ENCODE data around the gene MBOAT7. TPM values are rescaled to one million over a fixed set of nuclear protein-coding genes. Genes with fewer than 3 reads are reported as not detected.
A peak's percentile ranks its signal among the peaks of the same experiment; 100 is the strongest.

Gene MBOAT7
- total RNA-seq, 1 donor from 2014 or later: 107 TPM

- no peaks in the 10 kb centered on the region for H3K27me3 ChIP-seq (ENCODE audit: control insufficient read depth, insufficient read depth, low read length)
- no peak for DNase-seq (ENCODE audit: low read depth)
- peaks cover 1% of the 10 kb centered on the region for H3K36me3 ChIP-seq (ENCODE audit: control insufficient read depth, insufficient read depth, low read length)
- no peak for TF ChIP-seq CTCF (IDR thresholded peaks at IDR 0.05; ENCODE audit: insufficient read depth, low read length, poor library complexity, severe bottlenecking)
- H3K4me3 ChIP-seq (ENCODE audit: low read depth, low read length): no peak overlapping the region
Measured at GRCh38 chr19:54141356-54141755, 48.0 kb downstream of the MBOAT7 start.

- H3K4me3 ChIP-seq (ENCODE audit: low read depth, low read length): peak overlapping the region; percentile 92
- DNase-seq (ENCODE audit: low read depth): no peak
- no peaks in the 10 kb centered on the region for H3K27me3 ChIP-seq (ENCODE audit: control insufficient read depth, insufficient read depth, low read length)
- no peak for TF ChIP-seq CTCF (IDR thresholded peaks at IDR 0.05; ENCODE audit: insufficient read depth, low read length, poor library complexity, severe bottlenecking)
- peaks cover 1% of the 10 kb centered on the region for H3K36me3 ChIP-seq (ENCODE audit: control insufficient read depth, insufficient read depth, low read length)
Measured at GRCh38 chr19:54138489-54139256, 50.7 kb downstream of the MBOAT7 start.

DNA sequence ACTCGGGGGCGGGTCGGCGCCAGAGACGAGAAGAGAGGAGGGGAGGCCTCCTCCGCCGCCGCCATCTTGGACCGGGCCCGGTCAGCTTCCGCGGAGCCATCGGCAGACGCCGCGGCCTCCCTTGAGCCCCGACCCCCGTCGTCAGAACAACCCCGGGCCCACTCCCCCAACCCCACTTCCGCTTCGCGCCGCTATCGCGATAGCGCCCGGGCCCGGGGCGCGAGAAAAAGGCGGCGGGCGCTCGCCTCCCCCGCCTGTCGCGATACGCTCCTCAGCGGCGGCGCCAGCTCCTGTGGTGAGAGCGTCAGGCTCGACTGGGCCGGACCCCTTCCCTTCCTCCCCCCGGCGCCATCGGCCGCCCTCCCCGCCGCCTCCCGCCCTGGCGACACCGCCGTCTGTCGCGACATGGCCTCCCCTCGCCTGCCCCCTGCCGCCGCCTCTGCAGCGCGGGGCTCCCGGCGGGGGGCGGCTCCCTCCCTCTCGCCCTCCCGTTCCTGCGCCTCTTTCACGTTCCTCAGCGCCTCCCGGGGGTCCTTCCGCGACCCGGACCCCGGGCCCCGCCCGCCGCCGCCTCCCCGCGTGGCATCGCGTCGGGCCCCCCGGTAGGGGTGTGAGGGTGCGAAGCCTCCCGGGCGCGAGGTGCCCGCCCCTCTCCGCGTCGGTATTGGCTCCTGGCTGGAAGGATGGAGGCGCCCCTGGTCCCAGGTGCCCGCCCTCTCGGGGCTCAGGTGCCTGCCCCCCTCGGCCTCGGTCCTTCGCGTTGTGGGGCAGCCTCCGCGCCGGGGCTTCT is 51.5 kb downstream of the MBOAT7 start, which contains the start of gene CNOT3:
Gene CNOT3, plus strand, starts transcription at position 64 of the 790 bp plus-strand sequence. CDS start 5,217 bp downstream, outside the sequence.
- no peak for DNase-seq (ENCODE audit: low read depth)

DNA sequence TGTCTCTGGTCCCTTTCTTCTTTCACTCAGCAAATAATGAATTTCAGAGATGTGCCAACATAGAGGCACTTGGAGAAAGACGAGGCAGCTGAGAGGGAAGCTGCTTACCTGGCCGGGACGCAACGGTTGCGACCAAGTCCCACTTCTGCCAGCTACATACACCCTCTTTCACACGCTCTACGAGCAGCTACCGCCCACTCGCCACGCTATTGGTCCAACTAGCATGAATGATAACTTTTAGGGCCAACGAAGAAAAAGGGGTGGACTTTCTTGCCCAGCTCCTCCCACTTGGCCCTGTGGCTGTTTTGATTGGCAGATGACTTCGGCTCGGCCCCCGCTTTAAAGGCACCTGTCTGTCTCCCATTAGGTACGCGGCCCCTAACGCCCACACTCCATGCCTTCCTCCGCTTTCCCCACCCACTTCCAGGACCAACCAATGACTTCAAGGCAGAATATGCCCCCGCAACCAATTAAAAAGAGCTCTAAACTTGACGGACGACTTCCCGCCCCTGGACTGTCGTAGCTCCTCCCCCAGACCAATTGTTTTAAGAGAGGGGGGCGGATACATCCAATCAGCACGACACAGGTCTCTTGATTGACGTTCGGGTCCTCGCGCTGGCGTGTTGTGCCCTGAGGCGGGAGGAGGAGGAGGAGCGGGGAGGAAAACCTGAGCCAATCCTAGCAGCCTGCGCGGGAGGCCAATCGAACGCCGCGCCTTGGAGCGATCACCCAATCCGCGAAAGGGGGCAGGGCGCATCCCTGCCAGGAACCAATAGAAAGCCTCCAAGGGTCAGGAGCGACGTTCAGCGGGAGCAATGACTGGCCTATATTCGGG is 52.3 kb downstream of the MBOAT7 start:
- no peak for TF ChIP-seq CTCF (IDR thresholded peaks at IDR 0.05; ENCODE audit: insufficient read depth, low read length, poor library complexity, severe bottlenecking)
- peak; percentile 100 for DNase-seq (ENCODE audit: low read depth)
- Histone ChIP-seq H3K4me3 (ENCODE audit: low read depth, low read length) (peak overlapping the region; percentile 92), H3K36me3 (ENCODE audit: control insufficient read depth, insufficient read depth, low read length) (no peaks in the 10 kb centered on the region), H3K27me3 (ENCODE audit: control insufficient read depth, insufficient read depth, low read length) (no peaks in the 10 kb centered on the region)

More for the DNA sequence above, 51.5 kb downstream of the MBOAT7 start, which contains the start of gene CNOT3:
- Histone ChIP-seq H3K4me3 (ENCODE audit: low read depth, low read length) (peak within 1 kb of the TSS; percentile 92), H3K36me3 (ENCODE audit: control insufficient read depth, insufficient read depth, low read length) (peaks cover 1% of the 10 kb centered on the region), H3K27me3 (ENCODE audit: control insufficient read depth, insufficient read depth, low read length) (no peaks in the 10 kb centered on the region)
- no peak for TF ChIP-seq CTCF (IDR thresholded peaks at IDR 0.05; ENCODE audit: insufficient read depth, low read length, poor library complexity, severe bottlenecking)

- TF ChIP-seq CTCF (IDR thresholded peaks at IDR 0.05; ENCODE audit: insufficient read depth, low read length, poor library complexity, severe bottlenecking): no peak
- DNase-seq (ENCODE audit: low read depth): no peak
- Histone ChIP-seq H3K36me3 (ENCODE audit: control insufficient read depth, insufficient read depth, low read length) (no peaks in the 10 kb centered on the region), H3K4me3 (ENCODE audit: low read depth, low read length) (peak overlapping the region; percentile 46), H3K27me3 (ENCODE audit: control insufficient read depth, insufficient read depth, low read length) (no peaks in the 10 kb centered on the region)
Measured at GRCh38 chr19:54136086-54136863, 53.1 kb downstream of the MBOAT7 start.
